ENCODE data around the gene RSPO4. TPM values are rescaled to one million over a fixed set of nuclear protein-coding genes. Genes with fewer than 3 reads are reported as not detected.

The RSPO4 gene
- total and polyA plus RNA-seq, 2 of the 8 experiments (the other 6 are each of a cell fraction or from before 2014, with no cell fraction given) = 3.4 to 6.4 TPM

DNA sequence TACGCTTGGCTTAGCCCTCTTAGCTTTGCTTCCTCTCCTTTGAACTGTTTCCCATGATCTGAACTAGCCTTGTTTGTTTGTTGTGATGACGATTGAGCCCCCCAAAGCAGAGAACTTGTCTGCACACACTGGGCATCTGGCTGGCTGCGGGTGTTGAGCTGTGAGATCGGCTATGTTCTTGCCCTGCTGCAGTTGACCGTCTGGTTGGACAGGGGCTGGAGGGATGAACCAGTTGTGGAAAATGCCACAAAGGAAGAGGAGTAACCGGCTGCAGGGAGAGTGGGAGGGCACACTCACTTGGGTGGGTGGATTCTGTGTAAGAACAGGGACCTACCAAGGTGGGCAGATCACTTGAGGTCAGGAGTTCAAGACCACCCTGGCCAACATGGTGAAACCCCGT lies 12.4 kb upstream of the RSPO4 start:
- POLR2A ChIA-PET (ENCODE audit: partially characterized antibody) = no interaction called here
- FAIRE-seq (no peak), DNase-seq (ENCODE audit: low read depth in 1 of 2, low spot score in 2 of 2) (no peak)

More for the DNA sequence above, 12.4 kb upstream of the RSPO4 start:
- Histone ChIP-seq H3K14ac (ENCODE audit: insufficient read length) (no peak overlapping the region), H4K5ac (ENCODE audit: insufficient read length, low read depth, low read length) (no peak overlapping the region), H3K27ac (ENCODE audit: low read depth, low read length) (no peak overlapping the region), H4K8ac (ENCODE audit: extremely low read depth, insufficient read depth, low read length) (no peak overlapping the region), H3K79me1 (ENCODE audit: low read depth, low read length) (no peaks in the 10 kb centered on the region), H3K9ac (replicated peaks in 1 of 4; ENCODE audit: extremely low read depth in 1 of 4, low read depth in 3 of 4, low read length in 3 of 4) (no peak overlapping the region), H3K79me2 (ENCODE audit: control insufficient read depth in 1 of 2, insufficient read depth in 2 of 2, low read length in 2 of 2) (no peaks in the 10 kb centered on the region), H2AK5ac (ENCODE audit: low read depth, low read length) (no peak overlapping the region), H2BK120ac (replicated peaks; ENCODE audit: low read depth, low read length) (no peak overlapping the region), H3K4me2 (ENCODE audit: insufficient read depth in 1 of 2, low read depth in 2 of 2, low read length in 2 of 2) (no peak overlapping the region), H2BK12ac (ENCODE audit: low read depth, low read length) (no peak overlapping the region), H3K4me1 (replicated peaks in 1 of 4; ENCODE audit: control insufficient read depth in 3 of 4, insufficient read depth in 4 of 4, low read length in 3 of 4) (no peaks in the 10 kb centered on the region), H3K4ac (replicated peaks; ENCODE audit: insufficient read length, low read depth, low read length) (no peak overlapping the region), H4K20me1 (replicated peaks in 1 of 2; ENCODE audit: control insufficient read depth in 1 of 2, insufficient read depth in 2 of 2, low read length in 2 of 2) (no peaks in the 10 kb centered on the region), H3K27me3 (replicated peaks in 1 of 4; ENCODE audit: control insufficient read depth in 3 of 4, extremely low read depth in 1 of 4, insufficient read depth in 3 of 4, low read length in 3 of 4) (no peaks in the 10 kb centered on the region), H2BK5ac (ENCODE audit: low read depth, low read length) (no peak overlapping the region), H3K23ac (ENCODE audit: insufficient read length) (no peak overlapping the region), H2AFZ (ENCODE audit: low read length) (no peak overlapping the region), H3K4me3 (ENCODE audit: extremely low read depth in 1 of 4, insufficient read depth in 2 of 4, low read depth in 3 of 4, low read length in 4 of 4) (no peak overlapping the region), H3K56ac (replicated peaks; ENCODE audit: insufficient read length, low read depth, low read length) (no peak overlapping the region), H3K18ac (ENCODE audit: extremely low read depth, low read length) (no peak overlapping the region), H3K36me3 (ENCODE audit: control insufficient read depth in 2 of 4, insufficient read depth in 4 of 4, low read length in 3 of 4) (no peaks in the 10 kb centered on the region), H3K9me3 (ENCODE audit: insufficient read depth in 2 of 2, low read depth in 1 of 2, low read length in 1 of 2) (no peaks in the 10 kb centered on the region), H3K23me2 (ENCODE audit: low read depth, low read length) (peaks cover 4% of the 10 kb centered on the region; the same call in 1 of the 2 replicates), H2BK20ac (ENCODE audit: low read length) (no peak overlapping the region), H4K91ac (replicated peaks; ENCODE audit: insufficient read length, low read length) (no peak overlapping the region), H2BK15ac (ENCODE audit: low read length) (no peak overlapping the region)
- CTCF ChIA-PET (ENCODE audit: partially characterized antibody) = interaction anchor here (0.8 kb wide), 1 partner anchor 286 kb away, joined by 3 read pairs; no protein-coding TSS in a partner anchor
- WGBS, 2 experiments (ENCODE audit: extremely low coverage in 1 of 2, insufficient coverage in 1 of 2, insufficient read length in 1 of 2, insufficient replicate concordance in 2 of 2, low coverage in 1 of 2, low lambda C conversion rate in 2 of 2, missing lambda C conversion rate in 1 of 2) = 75% methylated on average over 7 of the region's 7 CpGs; no CpG with 5 or more reads in 1 of the 2 experiments
- TF ChIP-seq, protein P1, sequence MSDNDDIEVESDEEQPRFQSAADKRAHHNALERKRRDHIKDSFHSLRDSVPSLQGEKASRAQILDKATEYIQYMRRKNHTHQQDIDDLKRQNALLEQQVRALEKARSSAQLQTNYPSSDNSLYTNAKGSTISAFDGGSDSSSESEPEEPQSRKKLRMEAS (IDR thresholded peaks at IDR 0.05) = no peak
- TF ChIP-seq MAFK (IDR thresholded peaks at IDR 0.05; ENCODE audit: low read depth, low read length) (no peak), POLR2A (IDR thresholded peaks at IDR 0.05; ENCODE audit: control extremely low read depth in 1 of 2, low read depth in 2 of 2, low read length in 2 of 2) (no peak), KDM1A (IDR thresholded peaks at IDR 0.05; ENCODE audit: borderline replicate concordance, low read length) (no peak), NRF1 (IDR thresholded peaks at IDR 0.05; ENCODE audit: low read depth, low read length) (no peak), RFX5 (IDR thresholded peaks at IDR 0.05; ENCODE audit: borderline replicate concordance, low read depth, low read length) (no peak), BACH1 (IDR thresholded peaks at IDR 0.05; ENCODE audit: low read length) (no peak), CBX8 (IDR thresholded peaks at IDR 0.05; ENCODE audit: borderline replicate concordance, low read depth, low read length) (no peak), SP2 (IDR thresholded peaks at IDR 0.05; ENCODE audit: low read length) (no peak), RXRA (IDR thresholded peaks at IDR 0.05; ENCODE audit: insufficient read depth, low read depth, low read length) (no peak), KDM4A (IDR thresholded peaks at IDR 0.05; ENCODE audit: low read depth, low read length, severe bottlenecking) (no peak), ZNF274 (IDR thresholded peaks at IDR 0.05; ENCODE audit: borderline replicate concordance, extremely low read depth, low read length) (no peak), HDAC6 (IDR thresholded peaks at IDR 0.05; ENCODE audit: low read depth, low read length) (no peak), CTBP2 (IDR thresholded peaks at IDR 0.05; ENCODE audit: borderline replicate concordance, insufficient read depth, insufficient read length, low read length) (no peak)

Data from H1 (cell line).